IMR-90 (cell line): ENCODE results near the gene PSMD14. TPM values are rescaled to one million over a fixed set of nuclear protein-coding genes. Genes with fewer than 3 reads are reported as not detected.

Experiments used
- ATAC-seq: fragments of 200-7000 bp; cut with Tn5 transposase; 2 replicates; pipeline ENCODE4 v1.9.1; 2020; ENCODE audit warnings: low read depth, mild to moderate bottlenecking, moderate library complexity
- BruUV-seq: library from RNA; stranded (reverse); fragments of 400-500 nt; replicated peaks from 2 replicates; lab custom pipeline; 2021; lab: Mats Ljungman, UMichigan
- CTCF ChIA-PET: fragments of 300-600 bp; formaldehyde crosslinking; extraction: SDS; loops from one replicate; lab custom pipeline; 2021; ENCODE audit warnings: antibody characterized with exemption; lab: Yijun Ruan, JAX
- POLR2A ChIA-PET: fragments of 300-600 bp; sonication (Branson Sonifier 250); formaldehyde crosslinking; loops from one replicate; lab custom pipeline; 2022; ENCODE audit warnings: antibody characterized with exemption; ENCODE audit not compliant: unreplicated experiment; lab: Charles Lee
- DNase-seq: peaks from one replicate; pipeline ENCODE4 v3.0.0; 2013
- H2AFZ ChIP-seq: replicated peaks from 2 replicates; pipeline ENCODE3; 2013; ENCODE audit warnings: low read length, mild to moderate bottlenecking; ENCODE audit not compliant: poor library complexity
- H2AK5ac ChIP-seq: 2 replicates; pipeline ENCODE4 v1.6.1; 2013; ENCODE audit warnings: low read depth, low read length, inconsistent platforms
- H2AK9ac ChIP-seq: replicated peaks from 2 replicates; pipeline ENCODE3; 2013; ENCODE audit warnings: mild to moderate bottlenecking, low read depth, low read length, moderate library complexity; ENCODE audit not compliant: poor library complexity
- H2BK120ac ChIP-seq: 2 replicates; pipeline ENCODE4 v1.6.1; 2013; ENCODE audit warnings: low read depth, low read length, inconsistent platforms
- H2BK15ac ChIP-seq: 3 replicates; pipeline ENCODE4 v1.6.1; 2013; ENCODE audit warnings: low read depth, low read length, inconsistent platforms
- H2BK20ac ChIP-seq: 2 replicates; pipeline ENCODE4 v1.6.1; 2013; ENCODE audit warnings: low read depth, mild to moderate bottlenecking, inconsistent platforms, low read length, moderate library complexity
- H2BK5ac ChIP-seq: 2 replicates; pipeline ENCODE4 v1.6.1; 2013; ENCODE audit warnings: mild to moderate bottlenecking, low read depth, low read length, inconsistent platforms; ENCODE audit not compliant: poor library complexity, severe bottlenecking
- H3K14ac ChIP-seq: replicated peaks from 2 replicates; pipeline ENCODE4 v1.6.1; 2013; ENCODE audit warnings: low read depth, low read length, inconsistent platforms
- H3K18ac ChIP-seq: 2 replicates; pipeline ENCODE4 v1.6.1; 2013; ENCODE audit warnings: low read depth, low read length, control low read depth
- H3K23ac ChIP-seq: 2 replicates; pipeline ENCODE4 v1.6.1; 2013; ENCODE audit warnings: low read depth, low read length, inconsistent platforms
- H3K27ac ChIP-seq: 2 replicates; pipeline ENCODE4 v1.5.1; 2013; ENCODE audit warnings: mild to moderate bottlenecking, control low read depth, low read length; ENCODE audit not compliant: insufficient read depth
- H3K27me3 ChIP-seq: 2 replicates; pipeline ENCODE4 v1.6.1; 2013; ENCODE audit warnings: low read length; ENCODE audit not compliant: control insufficient read depth, insufficient read depth
- H3K36me3 ChIP-seq: 2 replicates; pipeline ENCODE4 v1.6.1; 2013; ENCODE audit warnings: low read length, mixed read lengths; ENCODE audit not compliant: control insufficient read depth, insufficient read depth
- H3K4ac ChIP-seq: 2 replicates; pipeline ENCODE4 v1.6.1; 2013; ENCODE audit warnings: low read depth, low read length, inconsistent platforms
- H3K4me1 ChIP-seq: 2 replicates; pipeline ENCODE4 v1.6.1; 2013; ENCODE audit warnings: low read length, mixed read lengths; ENCODE audit not compliant: control insufficient read depth, insufficient read depth
- H3K4me2 ChIP-seq: 2 replicates; pipeline ENCODE4 v1.6.1; 2013; ENCODE audit warnings: low read depth, mild to moderate bottlenecking, control low read depth, low read length, moderate library complexity
- H3K4me3 ChIP-seq: 2 replicates; pipeline ENCODE4 v1.5.1; 2013; ENCODE audit warnings: low read depth, mild to moderate bottlenecking, control low read depth, low read length, moderate library complexity; ENCODE audit not compliant: insufficient read depth
- H3K56ac ChIP-seq: 2 replicates; pipeline ENCODE4 v1.6.1; 2013; ENCODE audit warnings: low read length, inconsistent platforms; ENCODE audit not compliant: insufficient read depth; ENCODE audit errors: extremely low read depth
- H3K79me1 ChIP-seq, 2 experiments: 2 replicates each; pipeline ENCODE4 v1.6.1; 2013; ENCODE audit warnings: low read length in 2 of 2, inconsistent platforms in 1 of 2, low read depth in 1 of 2
- H3K9ac ChIP-seq: 2 replicates; pipeline ENCODE4 v1.6.1; 2013; ENCODE audit warnings: low read depth, low read length, control low read depth
- H3K9me1 ChIP-seq: 2 replicates; pipeline ENCODE4 v1.6.1; 2013; ENCODE audit warnings: low read length, inconsistent platforms; ENCODE audit not compliant: insufficient read depth
- H3K9me3 ChIP-seq: 2 replicates; pipeline ENCODE4 v1.6.1; 2013; ENCODE audit warnings: low read length; ENCODE audit not compliant: control insufficient read depth, insufficient read depth
- H4K20me1 ChIP-seq: 2 replicates; pipeline ENCODE4 v1.6.1; 2013; ENCODE audit warnings: low read length, inconsistent platforms; ENCODE audit not compliant: insufficient read depth
- H4K5ac ChIP-seq: 2 replicates; pipeline ENCODE4 v1.6.1; 2013; ENCODE audit warnings: mild to moderate bottlenecking, low read depth, low read length, control low read depth
- H4K8ac ChIP-seq, 2 experiments: 2 replicates each; pipeline ENCODE4 v1.6.1; 2013; ENCODE audit warnings: low read depth in 2 of 2, low read length in 2 of 2, control low read depth in 1 of 2, inconsistent platforms in 1 of 2
- H4K91ac ChIP-seq: 2 replicates; pipeline ENCODE4 v1.6.1; 2013; ENCODE audit warnings: low read depth, low read length, inconsistent platforms; ENCODE audit not compliant: insufficient read depth
- CEBPB ChIP-seq: IDR thresholded peaks from 2 replicates; pipeline ENCODE4 v1.6.1; 2012; ENCODE audit warnings: low read depth, low read length, improper control_type of control experiment
- FOS ChIP-seq: fragments of 150-350 bp; IDR thresholded peaks from 2 replicates; pipeline ENCODE4 v1.6.1; 2016; ENCODE audit warnings: low read depth, low read length
- SMC3 ChIP-seq: fragments of 150-350 bp; IDR thresholded peaks from 2 replicates; pipeline ENCODE4 v1.6.1; 2016; ENCODE audit warnings: low read depth, mild to moderate bottlenecking, antibody characterized with exemption, low read length, moderate library complexity
- WGBS, 2 experiments: methylation state at CpG; one replicate each; pipeline versions ENCODE4 v1.1.5 to v1.1.7; 2013; ENCODE audit warnings: missing lambda C conversion rate in 2 of 2; ENCODE audit not compliant: insufficient read length in 1 of 2; ENCODE audit errors: extremely low coverage in 2 of 2; 5-methylcytosine and 5-hydroxymethylcytosine counted together
- dilution Hi-C: fragments of 300-500 bp; cut with HindIII; formaldehyde crosslinking; loops from one replicate; pipeline ENCODE4 v1.14.3; 2018; ENCODE audit warnings: low sequenced_read_pairs; ENCODE audit not compliant: unreplicated experiment
- in situ Hi-C: fragments of 300-500 bp; cut with MboI; formaldehyde crosslinking; loops from 3 replicates; pipeline ENCODE4 v1.14.3; 2019; ENCODE audit warnings: low sequenced_read_pairs, inconsistent platforms, mixed read lengths
- intact Hi-C: fragments of 100-400 bp; cut with micrococcal nuclease; formaldehyde crosslinking; loops from 2 replicates; pipeline ENCODE4 v1.10.0; 2022
- polyA plus RNA-seq, 3 experiments: library from polyadenylated mRNA; depleted of rRNA; stranded (reverse); fragments of >200 nt; gene quantifications; 2 replicates each; pipeline ENCODE4 v1.2.3, GENCODE V29; 2012; ENCODE audit warnings: low replicate concordance in 1 of 3
- total RNA-seq: library from RNA; depleted of rRNA; stranded (reverse); fragments of >200 nt; gene quantifications from 2 replicates; pipeline ENCODE4 v1.2.3, GENCODE V29; 2012

PSMD14 gene
- total and polyA plus RNA-seq, 2 of the 4 experiments (the other 2 are of a cell fraction) = 59.3 to 110 TPM

GRCh38 chr2:161306919-161307318, 1.3 kb upstream of the PSMD14 start:
- no peak overlapping the region for H2AK5ac ChIP-seq
- H3K4me1 ChIP-seq = peaks cover 3% of the 10 kb centered on the region; the same call in 1 of the 2 replicates
- H2BK20ac ChIP-seq = no peak overlapping the region
- H3K9me3 ChIP-seq = peaks cover 4% of the 10 kb centered on the region; the same call in 1 of the 2 replicates
- no peak overlapping the region for H2BK15ac ChIP-seq
- H3K4me2 ChIP-seq = no peak overlapping the region
- dilution Hi-C loops (no loop called here), in situ Hi-C loops (no loop called here), intact Hi-C loops (no loop called here)
- no peak overlapping the region for H3K4ac ChIP-seq
- ATAC-seq (no peak), DNase-seq (no peak)
- no peak overlapping the region for H3K14ac ChIP-seq
- H3K9me1 ChIP-seq = no peaks in the 10 kb centered on the region
- no peak overlapping the region for H2BK120ac ChIP-seq
- H2AFZ ChIP-seq = no peak overlapping the region
- H4K20me1 ChIP-seq = peaks cover 2% of the 10 kb centered on the region
- no peak overlapping the region for H4K5ac ChIP-seq
- ChIA-PET POLR2A (no interaction called here), CTCF (no interaction called here)
- no peaks in the 10 kb centered on the region for H3K27me3 ChIP-seq
- H3K27ac ChIP-seq = no peak overlapping the region
- H3K36me3 ChIP-seq = no peaks in the 10 kb centered on the region
- no peak overlapping the region for H2BK5ac ChIP-seq
- TF ChIP-seq CEBPB (no peak), FOS (no peak), SMC3 (no peak)
- no peak overlapping the region for H3K18ac ChIP-seq
- no peak overlapping the region for H3K23ac ChIP-seq
- H3K56ac ChIP-seq = no peak overlapping the region
- peaks cover 3 to 17% of the 10 kb centered on the region in 2 experiments; a peak in 3 of 4 replicates for H3K79me1 ChIP-seq
- H2AK9ac ChIP-seq = no peak overlapping the region
- no peak overlapping the region for H3K9ac ChIP-seq
- no peak overlapping the region for H4K91ac ChIP-seq
- H3K4me3 ChIP-seq = no peak overlapping the region
- no CpG with 5 or more reads among the region's 6 CpGs for WGBS, 2 experiments
- no TSS peak for BruUV-seq
- H4K8ac ChIP-seq = no peak overlapping the region; a peak in 1 of 4 replicates
